ENCODE results near the gene PEX5L.

- TF ChIP-seq CTCF (IDR thresholded peaks at IDR 0.05) (no peak), POLR2A (IDR thresholded peaks at IDR 0.05) (no peak)
Measured at GRCh38 chr3:180062771-180063170, 26.0 kb upstream of the PEX5L start.

Data from adrenal gland (tissue), 5 donors.